GM18873 (cell line): ENCODE measurements around the gene TH.
"Not testable (repeated sequence)": the region's sequence is repeated elsewhere in the genome, so short reads cannot be mapped to it uniquely, and the experiment has no call there.

Experiments
- ATAC-seq: cut with Tn5 transposase; IDR thresholded peaks from one replicate; pipeline ENCODE4 v1.9.1; 2021; ENCODE audit warnings: mild to moderate bottlenecking, moderate library complexity, moderate number of reproducible peaks; ENCODE audit not compliant: unreplicated experiment, low FRiP score

Gene TH

DNA sequence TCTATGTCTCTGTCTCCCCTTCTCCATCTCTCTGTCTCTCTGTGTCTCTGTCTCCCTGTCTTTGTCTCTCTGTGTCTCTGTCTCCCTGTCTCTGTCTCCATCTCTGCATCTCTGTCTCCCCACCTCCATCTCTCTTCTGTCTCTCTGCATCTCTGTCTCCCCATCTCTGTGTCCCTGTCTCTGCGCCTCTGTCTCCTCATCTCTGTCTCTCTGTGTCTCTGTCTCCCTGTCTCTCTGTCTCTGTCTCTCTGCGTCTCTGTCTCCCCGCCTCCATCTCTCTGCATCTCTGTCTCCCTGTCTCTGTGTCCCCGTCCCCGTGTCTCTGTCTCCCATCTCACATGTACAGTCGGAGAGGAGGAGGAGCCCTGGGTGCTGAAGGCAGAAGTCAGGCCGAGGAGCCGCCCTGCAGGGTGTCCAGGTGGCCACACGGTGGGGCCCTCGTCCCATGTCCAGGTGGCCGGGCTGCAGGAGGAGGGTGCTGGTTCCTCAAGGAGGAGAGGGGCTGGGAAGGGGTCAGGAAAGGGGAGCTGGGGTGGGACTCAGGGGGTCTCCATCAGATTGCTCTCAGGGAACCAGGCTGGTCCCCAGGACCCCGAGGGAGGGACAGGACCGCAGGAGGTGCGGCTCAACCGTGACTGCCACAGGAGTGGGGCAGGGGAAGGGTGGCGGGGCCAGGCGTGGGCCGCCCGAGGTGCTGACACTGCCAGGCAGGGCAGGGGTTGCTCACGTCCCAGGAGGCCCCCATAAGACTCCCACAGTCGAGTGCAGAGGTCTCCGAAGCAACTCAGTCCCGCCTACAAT lies 25.6 kb upstream of the TH start:
- ATAC-seq: no peak

GRCh38 chr11:2195756-2196088 lies 24.1 kb upstream of the TH start:
- no peak for ATAC-seq

GRCh38 chr11:2194877-2195755 lies 23.5 kb upstream of the TH start:
- ATAC-seq: no peak

- not testable (repeated sequence) for ATAC-seq
Measured at GRCh38 chr11:2193888-2194595, 22.4 kb upstream of the TH start.

DNA sequence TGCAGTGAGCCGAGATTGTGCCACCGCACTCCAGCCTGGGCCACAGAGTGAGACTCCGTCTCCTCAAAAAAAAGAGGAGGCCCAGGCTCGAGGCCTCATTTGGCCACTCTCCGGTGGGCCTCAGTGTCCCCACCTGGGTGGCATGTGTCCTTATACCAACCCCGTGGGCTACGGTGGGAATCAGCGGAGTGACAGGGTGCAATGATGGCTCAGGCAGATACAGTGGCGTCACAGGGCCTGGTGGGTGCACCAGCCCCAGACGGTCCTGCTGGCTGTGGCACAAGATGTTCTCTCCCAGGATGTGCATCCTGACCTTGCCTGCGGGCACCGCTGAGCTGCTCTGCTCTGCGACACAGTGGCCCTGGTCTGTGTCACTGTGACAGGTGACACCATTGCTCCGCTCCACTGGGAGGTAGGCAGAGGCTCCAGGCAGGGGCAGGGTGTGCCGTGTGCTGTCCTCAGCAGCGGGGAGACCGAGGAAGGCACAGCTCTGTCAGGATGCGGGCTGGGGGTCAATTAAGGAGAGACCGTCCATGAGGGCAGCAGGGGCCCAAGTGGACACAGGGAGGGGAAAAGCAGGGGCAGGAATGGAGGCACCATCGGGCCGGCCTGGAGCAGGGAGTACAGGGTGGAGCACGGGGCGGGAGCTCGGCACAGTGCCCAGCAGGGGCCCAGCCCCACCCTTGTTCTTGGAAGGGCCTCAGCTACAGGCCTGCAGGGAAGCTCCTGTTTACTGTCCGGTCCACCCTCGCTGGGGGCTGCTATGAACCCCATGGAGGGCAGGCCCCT lies 21.7 kb upstream of the TH start:
- ATAC-seq: no peak

DNA sequence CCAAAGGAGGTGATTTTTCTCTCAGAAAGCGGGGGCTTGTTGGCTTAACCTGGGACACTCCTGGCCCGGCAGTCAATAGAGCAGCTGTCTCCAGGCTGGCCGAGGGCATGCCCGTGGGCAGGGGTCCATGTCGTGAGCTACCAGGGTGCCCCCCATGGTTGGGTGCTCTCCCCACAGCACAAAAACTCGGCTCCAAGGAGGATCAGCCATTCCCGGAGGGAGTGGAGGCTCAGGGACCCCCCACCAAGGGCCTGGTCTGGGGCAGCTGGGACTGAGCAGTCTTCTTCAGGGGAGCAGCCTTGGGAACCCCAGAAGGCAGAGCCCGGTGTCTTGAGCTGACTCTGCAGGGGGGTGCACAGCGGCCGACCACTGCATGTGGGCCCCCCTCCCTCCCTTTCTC lies 20.8 kb upstream of the TH start:
- no peak for ATAC-seq

- no peak for ATAC-seq
Measured at GRCh38 chr11:2191883-2192282, 20.3 kb upstream of the TH start.

- ATAC-seq: no peak
Measured at GRCh38 chr11:2190657-2191471, 19.2 kb upstream of the TH start.

- no peak for ATAC-seq
Measured at GRCh38 chr11:2189938-2190656, 18.5 kb upstream of the TH start.

DNA sequence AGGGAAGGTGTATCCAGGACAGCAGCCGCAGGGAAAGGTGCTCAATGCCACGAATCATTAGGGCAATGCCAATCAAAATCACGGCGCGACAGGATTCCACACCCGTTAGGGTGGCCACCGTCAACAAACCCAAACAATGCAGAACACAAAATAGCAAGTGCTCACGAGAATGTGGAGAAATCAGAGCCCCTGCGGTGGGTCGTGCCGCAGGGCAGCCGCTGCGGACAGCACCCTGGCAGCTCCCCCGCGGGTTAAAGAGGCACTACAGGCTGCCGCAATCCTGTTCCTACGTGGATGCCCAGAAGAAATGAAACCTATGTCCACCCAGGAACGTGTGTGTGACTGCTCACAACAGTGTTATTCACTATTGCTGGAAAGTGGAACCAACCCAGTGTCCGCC lies 17.1 kb upstream of the TH start:
- ATAC-seq: no peak

DNA sequence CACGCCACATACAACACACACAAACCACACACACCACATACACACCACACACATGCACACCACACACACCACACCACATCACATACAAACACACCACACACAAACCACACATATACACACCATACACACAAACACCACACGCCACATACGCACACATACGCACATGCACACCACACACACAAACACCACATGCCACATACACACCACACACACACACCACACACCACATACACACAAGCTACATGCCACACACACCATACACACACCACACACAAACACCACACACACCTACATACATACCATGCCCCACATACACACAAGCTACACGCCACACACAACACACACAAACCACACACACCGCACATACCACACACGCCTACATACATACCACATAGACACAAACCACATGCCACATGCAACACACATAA lies 15.7 kb upstream of the TH start:
- no peak for ATAC-seq

GRCh38 chr11:2186669-2187279 lies 15.2 kb upstream of the TH start:
- ATAC-seq: no peak

GRCh38 chr11:2185324-2186085 lies 13.9 kb upstream of the TH start:
- no peak for ATAC-seq

GRCh38 chr11:2182692-2183474 lies 11.3 kb upstream of the TH start:
- no peak for ATAC-seq

DNA sequence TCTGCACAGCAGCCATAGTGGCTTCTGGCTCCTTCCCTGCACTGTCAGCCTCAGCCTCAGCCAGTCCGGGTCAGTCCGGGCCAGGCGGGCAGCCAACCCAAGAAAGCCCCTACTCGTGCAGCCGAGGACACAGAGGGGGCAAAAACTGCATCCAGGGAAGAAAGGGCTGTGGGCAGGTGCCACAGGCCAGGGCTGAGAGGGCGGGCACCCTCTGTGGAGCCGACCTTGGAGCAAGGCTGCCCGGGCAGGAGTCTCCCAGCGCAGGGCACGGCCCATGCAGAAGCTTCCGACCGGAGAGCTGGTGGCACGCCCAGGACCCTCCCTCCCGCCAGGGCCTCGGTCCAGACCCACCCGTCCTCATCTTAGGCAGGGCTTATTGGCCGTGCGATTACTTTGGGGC lies 10.5 kb upstream of the TH start:
- no peak for ATAC-seq

DNA sequence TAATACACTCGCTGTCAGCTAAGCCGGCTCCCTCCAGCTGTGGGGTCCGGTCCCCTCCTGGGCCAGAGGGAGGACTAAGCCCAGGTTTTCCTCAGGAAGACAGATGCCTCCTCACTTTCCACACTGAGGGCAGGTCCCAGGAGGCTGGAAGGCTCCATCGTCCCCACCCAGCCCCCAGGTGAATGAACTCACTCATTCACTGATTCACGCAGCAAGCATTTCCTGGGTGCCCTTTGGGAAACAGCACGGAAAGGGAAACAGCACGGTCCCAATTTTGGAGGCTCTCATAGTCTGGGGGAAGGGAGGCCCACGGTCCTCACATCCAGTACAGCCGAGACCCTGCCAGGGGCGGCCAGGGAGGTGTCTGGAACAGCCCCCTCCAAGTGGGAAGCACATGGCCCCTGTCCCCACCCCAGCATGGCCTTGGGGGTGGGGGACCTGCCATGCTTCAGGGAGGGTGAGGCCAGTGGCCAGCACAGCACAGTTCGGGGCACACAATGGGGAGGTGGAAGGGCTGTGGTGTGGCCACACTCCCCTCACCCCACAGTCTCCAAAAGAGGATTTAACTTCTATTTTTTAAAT lies 9.3 kb upstream of the TH start:
- ATAC-seq: no peak

DNA sequence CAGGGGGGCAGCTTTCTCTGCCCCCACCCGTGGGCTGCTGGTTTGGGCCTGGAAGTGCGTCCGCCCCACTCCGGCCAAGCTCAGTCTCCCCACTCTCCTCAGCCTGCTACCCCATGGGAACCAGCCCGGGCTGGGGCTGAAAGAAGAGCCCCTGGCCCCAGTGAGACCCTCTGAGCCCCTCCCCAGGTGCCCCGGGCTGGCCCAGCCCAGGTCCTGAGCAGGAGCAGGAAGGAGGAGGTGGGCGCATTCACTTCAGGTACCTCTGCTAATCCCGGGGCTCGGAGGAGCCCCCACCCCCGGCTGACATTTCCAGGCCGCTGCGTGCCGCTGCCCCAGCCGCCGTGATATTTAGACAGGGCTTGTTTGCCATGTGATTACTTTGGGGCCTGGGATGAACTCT lies 8.7 kb upstream of the TH start:
- no peak for ATAC-seq
